ENCODE results near the gene GATAD2A.

- TF ChIP-seq CTCF (IDR thresholded peaks at IDR 0.05) = no peak
- no peak for TF ChIP-seq POLR2A (IDR thresholded peaks at IDR 0.05)
Measured at GRCh38 chr19:19362075-19362474, 43.4 kb upstream of the GATAD2A start.

Measured in Peyer's patch (tissue), 4 donors.